Measurements from ENCODE around the gene NVL.

DNA sequence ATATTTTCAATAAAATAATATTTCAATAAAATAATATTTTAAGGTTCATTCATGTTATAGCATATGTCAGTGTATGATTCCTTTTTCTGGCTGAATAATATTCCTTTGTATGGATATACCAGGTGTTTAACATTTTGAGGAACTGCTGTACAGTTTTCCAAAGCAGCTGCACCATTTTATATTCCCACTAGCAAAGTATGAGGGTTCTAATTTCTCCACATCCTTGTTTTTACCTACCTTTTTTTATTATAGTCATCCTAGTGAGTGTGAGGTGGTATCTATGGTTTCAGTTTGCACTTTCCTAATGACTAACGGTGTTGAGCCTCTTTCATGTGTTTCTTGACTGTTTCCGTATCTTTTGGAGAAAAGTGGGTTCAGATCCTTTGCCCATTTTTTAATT, 141.7 kb downstream of the NVL start:
- TF ChIP-seq, protein P1, sequence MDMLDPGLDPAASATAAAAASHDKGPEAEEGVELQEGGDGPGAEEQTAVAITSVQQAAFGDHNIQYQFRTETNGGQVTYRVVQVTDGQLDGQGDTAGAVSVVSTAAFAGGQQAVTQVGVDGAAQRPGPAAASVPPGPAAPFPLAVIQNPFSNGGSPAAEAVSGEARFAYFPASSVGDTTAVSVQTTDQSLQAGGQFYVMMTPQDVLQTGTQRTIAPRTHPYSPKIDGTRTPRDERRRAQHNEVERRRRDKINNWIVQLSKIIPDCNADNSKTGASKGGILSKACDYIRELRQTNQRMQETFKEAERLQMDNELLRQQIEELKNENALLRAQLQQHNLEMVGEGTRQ (CRISPR knock-in tag; IDR thresholded peaks at IDR 0.05), result no peak
- TF ChIP-seq, protein P2, sequence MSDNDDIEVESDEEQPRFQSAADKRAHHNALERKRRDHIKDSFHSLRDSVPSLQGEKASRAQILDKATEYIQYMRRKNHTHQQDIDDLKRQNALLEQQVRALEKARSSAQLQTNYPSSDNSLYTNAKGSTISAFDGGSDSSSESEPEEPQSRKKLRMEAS (CRISPR knock-in tag; IDR thresholded peaks at IDR 0.05), result no peak
- TF ChIP-seq, protein P3, sequence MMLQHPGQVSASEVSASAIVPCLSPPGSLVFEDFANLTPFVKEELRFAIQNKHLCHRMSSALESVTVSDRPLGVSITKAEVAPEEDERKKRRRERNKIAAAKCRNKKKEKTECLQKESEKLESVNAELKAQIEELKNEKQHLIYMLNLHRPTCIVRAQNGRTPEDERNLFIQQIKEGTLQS (CRISPR knock-in tag; conservative IDR thresholded peaks at IDR 0.05), result no peak

Measured in WTC11 (cell line).